PC-3 (cell line): ENCODE data around the gene PICALM. TPM values are rescaled to one million over a fixed set of nuclear protein-coding genes. Genes with fewer than 3 reads are reported as not detected.

Experiments
- ATAC-seq: fragments of 200-7000 bp; cut with Tn5 transposase; 2 replicates; pipeline ENCODE4 v1.9.1; 2020; ENCODE audit warnings: mild to moderate bottlenecking, moderate library complexity
- BruUV-seq: library from RNA; stranded (reverse); fragments of 400-500 nt; replicated peaks from 2 replicates; lab custom pipeline; 2021; lab: Mats Ljungman, UMichigan
- CTCF ChIA-PET: fragments of 300-600 bp; sonication (Branson Sonifier 250); formaldehyde crosslinking; loops from one replicate; lab custom pipeline; 2022; ENCODE audit warnings: antibody characterized with exemption; lab: Charles Lee
- POLR2A ChIA-PET: fragments of 300-600 bp; sonication (Branson Sonifier 250); formaldehyde crosslinking; loops from one replicate; lab custom pipeline; 2022; ENCODE audit warnings: antibody characterized with exemption; ENCODE audit not compliant: unreplicated experiment; lab: Charles Lee
- DNase-seq: peaks from one replicate; pipeline ENCODE4 v3.0.0-alpha.2; 2015
- H2AFZ ChIP-seq: fragments of 300-600 bp; sonication (generic); 2 replicates; pipeline ENCODE4 v1.6.0; 2016; ENCODE audit warnings: antibody characterized with exemption, low read length
- H3F3A ChIP-seq: fragments of 300-600 bp; sonication (generic); one replicate; pipeline ENCODE4 v1.6.0; 2017; ENCODE audit warnings: antibody characterized with exemption, low read length, control low read depth, mild to moderate bottlenecking; ENCODE audit not compliant: unreplicated experiment
- H3K27ac ChIP-seq: fragments of 300-600 bp; sonication (generic); 2 replicates; pipeline ENCODE4 v1.5.1; 2016; ENCODE audit warnings: mild to moderate bottlenecking, low read length
- H3K27me3 ChIP-seq: fragments of 300-600 bp; sonication (generic); 2 replicates; pipeline ENCODE4 v1.6.1; 2016; ENCODE audit warnings: low read length, mixed read lengths
- H3K36me3 ChIP-seq: fragments of 300-600 bp; sonication (generic); 2 replicates; pipeline ENCODE4 v1.6.1; 2016; ENCODE audit warnings: low read depth, mixed run types, low read length, mixed read lengths
- H3K4me1 ChIP-seq: fragments of 300-600 bp; sonication (generic); 2 replicates; pipeline ENCODE4 v1.5.1; 2016; ENCODE audit warnings: low read length; ENCODE audit not compliant: insufficient read depth
- H3K4me2 ChIP-seq: fragments of 300-600 bp; sonication (generic); 2 replicates; pipeline ENCODE4 v1.6.0; 2016; ENCODE audit warnings: low read length
- H3K4me3 ChIP-seq: fragments of 300-600 bp; sonication (generic); 2 replicates; pipeline ENCODE4 v1.5.1; 2016; ENCODE audit warnings: mild to moderate bottlenecking, low read length, mixed read lengths
- H3K79me2 ChIP-seq: fragments of 300-600 bp; sonication (generic); 2 replicates; pipeline ENCODE4 v1.6.1; 2017; ENCODE audit warnings: low read length, mixed read lengths
- H3K9ac ChIP-seq: fragments of 300-600 bp; sonication (generic); 2 replicates; pipeline ENCODE4 v1.6.0; 2016; ENCODE audit warnings: mild to moderate bottlenecking, low read length
- H3K9me2 ChIP-seq: fragments of 300-600 bp; sonication (generic); replicated peaks from 2 replicates; pipeline ENCODE4 v1.6.1; 2016; ENCODE audit warnings: mixed run types, low read length, mixed read lengths
- H3K9me3 ChIP-seq: fragments of 300-600 bp; sonication (generic); 2 replicates; pipeline ENCODE4 v1.6.1; 2016; ENCODE audit warnings: low read length, mixed read lengths
- H4K20me1 ChIP-seq: fragments of 300-600 bp; sonication (generic); 2 replicates; pipeline ENCODE4 v1.6.1; 2016; ENCODE audit warnings: low read length, mixed read lengths
- CTCF ChIP-seq: fragments of 300-600 bp; sonication (generic); conservative IDR thresholded peaks from 2 replicates; pipeline ENCODE4 v1.5.1; 2017; ENCODE audit warnings: antibody characterized with exemption, low read depth, mild to moderate bottlenecking, low read length
- EZH2 ChIP-seq: fragments of 300-600 bp; sonication (generic); IDR thresholded peaks from one replicate; pipeline ENCODE4 v1.6.1; 2017; ENCODE audit warnings: antibody characterized with exemption, mild to moderate bottlenecking, low read length; ENCODE audit not compliant: unreplicated experiment
- EZH2phosphoT487 ChIP-seq: fragments of 300-600 bp; sonication (generic); IDR thresholded peaks from 2 replicates; pipeline ENCODE4 v1.6.1; 2018; ENCODE audit warnings: mild to moderate bottlenecking, antibody characterized with exemption, low read length, borderline replicate concordance
- intact Hi-C: fragments of 100-400 bp; cut with micrococcal nuclease; formaldehyde crosslinking; loops from 2 replicates; pipeline ENCODE4 v1.9.0; 2023
- total RNA-seq: library from RNA; depleted of rRNA; stranded (reverse); fragments of >200 nt; gene quantifications from 2 replicates; pipeline ENCODE4 v1.2.3, GENCODE V29; 2014

The PICALM gene
- total RNA-seq, 1 experiment from 2014 or later = 59.3 TPM

- Histone ChIP-seq H3K36me3 (peaks cover 9% of the 10 kb centered on the region), H3K4me3 (no peak overlapping the region), H3K4me1 (no peaks in the 10 kb centered on the region), H3K4me2 (no peak overlapping the region), H4K20me1 (no peaks in the 10 kb centered on the region), H3K9me3 (no peaks in the 10 kb centered on the region), H3K27me3 (no peaks in the 10 kb centered on the region), H3K9ac (no peak overlapping the region), H3K79me2 (no peaks in the 10 kb centered on the region), H3K27ac (no peak overlapping the region), H3F3A (no peaks in the 10 kb centered on the region), H2AFZ (no peak overlapping the region), H3K9me2 (no peaks in the 10 kb centered on the region)
- DNase-seq (no peak), ATAC-seq (no peak)
- POLR2A ChIA-PET = no interaction called here
- TF ChIP-seq EZH2 = no peak
- TF ChIP-seq EZH2phosphoT487 = no peak
- no peak for TF ChIP-seq CTCF
- CTCF ChIA-PET = no interaction called here
- intact Hi-C loops = no loop called here
- BruUV-seq = no TSS peak
These were observed 52.4 kb downstream of the PICALM start for GRCh38 chr11:86016451-86016850.

DNA sequence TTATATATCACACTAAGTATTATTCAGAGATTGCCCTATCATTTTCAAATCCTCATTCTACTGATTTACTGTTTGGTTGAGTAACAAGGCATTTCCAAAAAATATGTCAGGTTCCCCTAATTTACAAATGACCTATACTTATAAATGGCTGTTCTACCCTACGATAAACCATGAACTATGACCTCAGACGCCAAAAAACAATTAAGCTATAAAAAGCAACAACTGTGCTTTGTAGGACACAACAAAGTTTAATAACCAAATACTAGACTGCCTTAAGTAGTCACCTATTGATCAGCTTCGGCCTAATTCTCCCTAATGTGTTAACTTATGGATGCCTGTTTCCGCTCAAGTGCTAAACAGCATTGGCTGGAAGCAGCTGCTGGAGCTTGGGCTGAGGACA, 53.2 kb downstream of the PICALM start:
- POLR2A ChIA-PET = interaction anchor here (0.5 kb wide), 1 partner anchor 15 kb away, joined by 4 read pairs; no protein-coding TSS in a partner anchor
- H3K27ac ChIP-seq = no peak overlapping the region
- CTCF ChIA-PET = no interaction called here
- BruUV-seq = no TSS peak
- H3K9me2 ChIP-seq = no peaks in the 10 kb centered on the region
- no peaks in the 10 kb centered on the region for H3F3A ChIP-seq
- H3K9me3 ChIP-seq = no peaks in the 10 kb centered on the region
- H2AFZ ChIP-seq = no peak overlapping the region
- peaks cover 7% of the 10 kb centered on the region for H3K36me3 ChIP-seq
- H4K20me1 ChIP-seq = no peaks in the 10 kb centered on the region
- H3K4me1 ChIP-seq = no peaks in the 10 kb centered on the region
- H3K79me2 ChIP-seq = no peaks in the 10 kb centered on the region
- no peak overlapping the region for H3K4me2 ChIP-seq
- H3K27me3 ChIP-seq = no peaks in the 10 kb centered on the region
- no peak for ATAC-seq
- H3K4me3 ChIP-seq = no peak overlapping the region
- TF ChIP-seq EZH2 = no peak
- no peak for TF ChIP-seq EZH2phosphoT487
- TF ChIP-seq CTCF = no peak
- intact Hi-C loops = no loop called here
- no peak overlapping the region for H3K9ac ChIP-seq
- DNase-seq = no peak

DNA sequence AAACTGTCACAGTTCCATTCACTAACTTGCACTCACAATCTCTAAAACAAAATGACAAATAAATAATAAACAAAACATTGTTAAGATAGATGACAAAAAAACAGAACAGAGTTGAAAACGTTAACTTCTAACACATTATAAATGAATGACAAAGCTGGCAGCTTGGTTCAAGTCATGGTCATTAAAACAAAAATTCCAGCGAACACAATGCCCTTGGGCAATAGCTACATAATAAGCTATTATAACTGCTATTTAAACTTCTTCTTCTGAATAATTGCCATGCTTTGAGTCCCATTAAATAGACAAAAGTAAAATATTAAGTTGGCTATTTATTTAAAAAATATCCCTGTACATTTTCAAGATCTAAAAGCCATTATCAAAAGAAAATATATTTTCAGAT, 54.7 kb downstream of the PICALM start:
- Histone ChIP-seq H2AFZ (no peak overlapping the region), H3K4me3 (no peak overlapping the region), H3K4me2 (no peak overlapping the region), H3K27ac (no peak overlapping the region), H3F3A (no peaks in the 10 kb centered on the region), H3K79me2 (no peaks in the 10 kb centered on the region), H3K9me2 (no peaks in the 10 kb centered on the region), H3K4me1 (no peaks in the 10 kb centered on the region), H3K27me3 (no peaks in the 10 kb centered on the region), H3K36me3 (peaks cover 4% of the 10 kb centered on the region), H3K9me3 (no peaks in the 10 kb centered on the region), H4K20me1 (no peaks in the 10 kb centered on the region), H3K9ac (no peak overlapping the region)
- POLR2A ChIA-PET = no interaction called here
- intact Hi-C loops = no loop called here
- ATAC-seq (no peak), DNase-seq (no peak)
- no peak for TF ChIP-seq EZH2
- no peak for TF ChIP-seq CTCF
- no peak for TF ChIP-seq EZH2phosphoT487
- no TSS peak for BruUV-seq
- CTCF ChIA-PET = no interaction called here
